CD14-positive monocyte (primary cell): Measurements from ENCODE around the gene RABL3. TPM values are rescaled to one million over a fixed set of nuclear protein-coding genes. Genes with fewer than 3 reads are reported as not detected.
A peak's percentile ranks its signal among the peaks of the same experiment; 100 is the strongest.

ENCODE experiments used
- DNase-seq, 3 donors: peaks; one replicate each; pipeline ENCODE4 v3.0.0-alpha.2; 2011 to 2022
- H2AFZ ChIP-seq: 2 replicates; pipeline ENCODE4 v1.6.0; 2012; ENCODE audit warnings: mild to moderate bottlenecking, low read depth, low read length, inconsistent platforms; ENCODE audit not compliant: insufficient read depth, poor library complexity, severe bottlenecking
- H3K27ac ChIP-seq, 2 donors: 1 replicate in 1 of 2; 2 replicates in 1 of 2; pipeline ENCODE4 v1.5.1; 2012 to 2013; ENCODE audit warnings: low read length in 2 of 2, control low read depth in 1 of 2, inconsistent platforms in 1 of 2, low read depth in 1 of 2, mild to moderate bottlenecking in 1 of 2
- H3K27me3 ChIP-seq, 2 donors: one replicate each; pipeline versions ENCODE4 v1.6.0 to v1.6.1; 2011 to 2013; ENCODE audit warnings: low read length in 2 of 2; ENCODE audit not compliant: control insufficient read depth in 2 of 2, insufficient read depth in 2 of 2
- H3K36me3 ChIP-seq, 2 donors: replicated peaks in 1 of 2; 1 replicate in 1 of 2; 2 replicates in 1 of 2; pipeline versions ENCODE4 v1.5.1 to v1.6.1; 2012 to 2013; ENCODE audit warnings: low read length in 2 of 2, control low read depth in 1 of 2, inconsistent platforms in 1 of 2, mild to moderate bottlenecking in 1 of 2; ENCODE audit not compliant: insufficient read depth in 2 of 2, control insufficient read depth in 1 of 2
- H3K4me1 ChIP-seq, 2 donors: 1 replicate in 1 of 2; 2 replicates in 1 of 2; pipeline versions ENCODE4 v1.5.1 to v1.6.1; 2012 to 2013; ENCODE audit warnings: low read length in 2 of 2, control low read depth in 1 of 2, inconsistent platforms in 1 of 2, mild to moderate bottlenecking in 1 of 2, moderate library complexity in 1 of 2; ENCODE audit not compliant: insufficient read depth in 2 of 2, control insufficient read depth in 1 of 2
- H3K4me2 ChIP-seq: replicated peaks from 2 replicates; pipeline ENCODE3; 2012; ENCODE audit warnings: low read length, moderate library complexity, mild to moderate bottlenecking; ENCODE audit not compliant: poor library complexity, severe bottlenecking; ENCODE audit errors: extremely low read depth
- H3K4me3 ChIP-seq, 3 experiments: fragments of 200-600 bp in 1 of 3; sonication (generic) in 1 of 3; replicated peaks in 1 of 3; 1 replicate in 2 of 3; 2 replicates in 1 of 3; pipeline ENCODE4 v1.5.1; 2011 to 2013; ENCODE audit warnings: low read length in 3 of 3, mild to moderate bottlenecking in 3 of 3, control low read depth in 2 of 3, low read depth in 2 of 3, inconsistent platforms in 1 of 3, moderate library complexity in 1 of 3
- H3K79me2 ChIP-seq: 2 replicates; pipeline ENCODE4 v1.6.0; 2012; ENCODE audit warnings: mild to moderate bottlenecking, control low read depth, inconsistent platforms, low read length, moderate library complexity; ENCODE audit not compliant: insufficient read depth
- H3K9ac ChIP-seq: 2 replicates; pipeline ENCODE4 v1.6.0; 2017; ENCODE audit warnings: low read length, mild to moderate bottlenecking; ENCODE audit not compliant: insufficient read depth, poor library complexity, severe bottlenecking
- H3K9me3 ChIP-seq, 2 donors: replicated peaks in 1 of 2; 1 replicate in 1 of 2; 2 replicates in 1 of 2; pipeline versions ENCODE4 v1.5.1 to v1.6.1; 2012 to 2013; ENCODE audit warnings: low read length in 2 of 2, control low read depth in 1 of 2; ENCODE audit not compliant: control insufficient read depth in 1 of 2, insufficient read depth in 1 of 2
- H4K20me1 ChIP-seq: 2 replicates; pipeline ENCODE4 v1.6.0; 2012; ENCODE audit warnings: mild to moderate bottlenecking, low read length, control low read depth, moderate library complexity; ENCODE audit not compliant: insufficient read depth
- H3K27ac Mint-ChIP-seq, 7 donors: one replicate each; pipeline ENCODE4 v1.8.0; 2020; ENCODE audit warnings: mild to moderate bottlenecking in 7 of 7, mixed read lengths in 7 of 7, moderate library complexity in 6 of 7, inconsistent platforms in 2 of 7
- H3K27me3 Mint-ChIP-seq, 3 donors: one replicate each; pipeline ENCODE4 v1.8.0; 2021 to 2022; ENCODE audit warnings: low read depth in 3 of 3, mild to moderate bottlenecking in 3 of 3, mixed read lengths in 3 of 3, moderate library complexity in 3 of 3, inconsistent platforms in 1 of 3
- H3K36me3 Mint-ChIP-seq, 2 donors: one replicate each; pipeline ENCODE4 v1.8.0; 2020; ENCODE audit warnings: mixed read lengths in 2 of 2, inconsistent platforms in 1 of 2, mild to moderate bottlenecking in 1 of 2
- H3K4me1 Mint-ChIP-seq: one replicate; pipeline ENCODE4 v1.8.0; 2020; ENCODE audit warnings: mild to moderate bottlenecking, mixed read lengths
- H3K4me3 Mint-ChIP-seq, 2 donors: one replicate each; pipeline ENCODE4 v1.8.0; 2020; ENCODE audit warnings: mild to moderate bottlenecking in 2 of 2, mixed read lengths in 2 of 2, moderate library complexity in 1 of 2
- H3K9me3 Mint-ChIP-seq, 7 donors: one replicate each; pipeline ENCODE4 v1.8.0; 2020 to 2022; ENCODE audit warnings: mixed read lengths in 7 of 7, mild to moderate bottlenecking in 6 of 7, moderate library complexity in 6 of 7, inconsistent platforms in 2 of 7
- CTCF ChIP-seq: fragments of 200-600 bp; IDR thresholded peaks from one replicate; pipeline ENCODE4 v1.8.0; 2022; ENCODE audit warnings: antibody characterized with exemption, mild to moderate bottlenecking
- WGBS: methylation state at CpG from one replicate; pipeline ENCODE4 v1.1.5; 2013; ENCODE audit warnings: missing lambda C conversion rate; ENCODE audit not compliant: insufficient coverage; 5-methylcytosine and 5-hydroxymethylcytosine counted together
- intact Hi-C, 2 donors: fragments of 100-400 bp; cut with micrococcal nuclease; formaldehyde crosslinking; loops; one replicate each; pipeline versions ENCODE4 v1.15.0 to v1.15.1; 2023
- polyA plus RNA-seq, 3 donors: library from polyadenylated mRNA; depleted of rRNA in 1 of 3; unstranded in 2 of 3; stranded (reverse) in 1 of 3; fragments of 300-500 nt in 2 of 3; fragments of >200 nt in 1 of 3; fragmentation: Illumina TruSeq in 2 of 3; gene quantifications; 1 replicate in 2 of 3; 2 replicates in 1 of 3; pipeline ENCODE4 v1.2.3, GENCODE V29; 2012 to 2021

Gene RABL3
- polyA plus RNA-seq, 3 donors: 2.0 to 14.9 (median 11.5) TPM

GRCh38 chr3:120693439-120694171 lies 48.7 kb downstream of the RABL3 start:
- Histone ChIP-seq H4K20me1 (no peaks in the 10 kb centered on the region), H3K4me2 (no peak overlapping the region), H2AFZ (no peak overlapping the region), H3K27me3 (no peaks in the 10 kb centered on the region), H3K9me3 (no peaks in the 10 kb centered on the region), H3K4me1 (no peaks in the 10 kb centered on the region), H3K79me2 (no peaks in the 10 kb centered on the region), H3K36me3 (peaks cover 0 to 25% of the 10 kb centered on the region in 2 donors), H3K27ac (no peak overlapping the region), H3K9ac (no peak overlapping the region), H3K4me3 (no peak overlapping the region)
- intact Hi-C loops: no loop called here
- Mint-ChIP-seq H3K27ac (no peak overlapping the region), H3K4me1 (peaks cover under 1% of the 10 kb centered on the region), H3K36me3 (peaks cover 21 to 24% of the 10 kb centered on the region in 2 donors), H3K9me3 (no peaks in the 10 kb centered on the region), H3K4me3 (no peak overlapping the region), H3K27me3 (no peaks in the 10 kb centered on the region)
- no peak for DNase-seq
- no peak for TF ChIP-seq CTCF
- WGBS: no CpG with 5 or more reads among the region's 1 CpG

GRCh38 chr3:120689395-120689794 lies 52.9 kb downstream of the RABL3 start:
- Histone ChIP-seq H3K4me2 (no peak overlapping the region), H3K4me3 (no peak overlapping the region), H3K9me3 (no peaks in the 10 kb centered on the region), H2AFZ (no peak overlapping the region), H3K4me1 (no peaks in the 10 kb centered on the region), H3K79me2 (no peaks in the 10 kb centered on the region), H3K27ac (no peak overlapping the region), H4K20me1 (no peaks in the 10 kb centered on the region), H3K27me3 (no peaks in the 10 kb centered on the region), H3K9ac (no peak overlapping the region), H3K36me3 (no peaks in the 10 kb centered on the region)
- intact Hi-C loops: no loop called here
- WGBS: no CpG with 5 or more reads among the region's 3 CpGs
- Mint-ChIP-seq H3K27ac (peak overlapping the region in 1 of 7 donors; percentile 1), H3K36me3 (peaks cover 10 to 15% of the 10 kb centered on the region in 2 donors), H3K4me3 (no peak overlapping the region), H3K9me3 (no peaks in the 10 kb centered on the region), H3K4me1 (peaks cover 5% of the 10 kb centered on the region), H3K27me3 (no peaks in the 10 kb centered on the region)
- no peak for DNase-seq
- no peak for TF ChIP-seq CTCF
